Measurements from ENCODE around the gene DDX42. TPM values are rescaled to one million over a fixed set of nuclear protein-coding genes. Genes with fewer than 3 reads are reported as not detected.

Gene DDX42
- total and polyA plus RNA-seq, 3 donors from 2014 or later: 124 to 203 (median 173) TPM

GRCh38 chr17:63758428-63758827 lies 15.5 kb upstream of the DDX42 start:
- WGBS, 2 donors: 77 to 85% methylated on average over 2 of the region's 2 CpGs
- no peak for TF ChIP-seq POLR2A (IDR thresholded peaks at IDR 0.05)
- TF ChIP-seq, protein P1, sequence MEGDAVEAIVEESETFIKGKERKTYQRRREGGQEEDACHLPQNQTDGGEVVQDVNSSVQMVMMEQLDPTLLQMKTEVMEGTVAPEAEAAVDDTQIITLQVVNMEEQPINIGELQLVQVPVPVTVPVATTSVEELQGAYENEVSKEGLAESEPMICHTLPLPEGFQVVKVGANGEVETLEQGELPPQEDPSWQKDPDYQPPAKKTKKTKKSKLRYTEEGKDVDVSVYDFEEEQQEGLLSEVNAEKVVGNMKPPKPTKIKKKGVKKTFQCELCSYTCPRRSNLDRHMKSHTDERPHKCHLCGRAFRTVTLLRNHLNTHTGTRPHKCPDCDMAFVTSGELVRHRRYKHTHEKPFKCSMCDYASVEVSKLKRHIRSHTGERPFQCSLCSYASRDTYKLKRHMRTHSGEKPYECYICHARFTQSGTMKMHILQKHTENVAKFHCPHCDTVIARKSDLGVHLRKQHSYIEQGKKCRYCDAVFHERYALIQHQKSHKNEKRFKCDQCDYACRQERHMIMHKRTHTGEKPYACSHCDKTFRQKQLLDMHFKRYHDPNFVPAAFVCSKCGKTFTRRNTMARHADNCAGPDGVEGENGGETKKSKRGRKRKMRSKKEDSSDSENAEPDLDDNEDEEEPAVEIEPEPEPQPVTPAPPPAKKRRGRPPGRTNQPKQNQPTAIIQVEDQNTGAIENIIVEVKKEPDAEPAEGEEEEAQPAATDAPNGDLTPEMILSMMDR (IDR thresholded peaks at IDR 0.05): no peak
- intact Hi-C loops (cut with DNase I; ENCODE audit: low total_unique reads): no loop called here

GRCh38 chr17:63760771-63761539 lies 13.0 kb upstream of the DDX42 start:
- Histone ChIP-seq H3K4me1 (no peaks in the 10 kb centered on the region), H3K27me3 (no peaks in the 10 kb centered on the region), H3K36me3 (ENCODE audit: low read depth, missing control alignments) (no peaks in the 10 kb centered on the region), H3K27ac (no peak overlapping the region), H3K4me3 (no peak overlapping the region), H3K9me3 (no peaks in the 10 kb centered on the region)
- WGBS, 2 donors: 82 to 84% methylated on average over 10 of the region's 10 CpGs
- no peak for DNase-seq
- no peak for TF ChIP-seq POLR2A (IDR thresholded peaks at IDR 0.05)
- TF ChIP-seq, protein P1 (IDR thresholded peaks at IDR 0.05): no peak
- intact Hi-C loops (cut with DNase I; ENCODE audit: low total_unique reads): no loop called here

More at GRCh38 chr17:63758428-63758827, 15.5 kb upstream of the DDX42 start:
- DNase-seq: no peak
- Histone ChIP-seq H3K9me3 (no peaks in the 10 kb centered on the region), H3K27ac (no peak overlapping the region), H3K27me3 (no peaks in the 10 kb centered on the region), H3K4me1 (no peaks in the 10 kb centered on the region), H3K4me3 (no peak overlapping the region), H3K36me3 (ENCODE audit: low read depth, missing control alignments) (no peaks in the 10 kb centered on the region)

GRCh38 chr17:63762161-63763078 lies 11.6 kb upstream of the DDX42 start:
- H3K27me3 ChIP-seq: no peaks in the 10 kb centered on the region
- H3K4me1 ChIP-seq: no peaks in the 10 kb centered on the region
- intact Hi-C loops (cut with DNase I; ENCODE audit: low total_unique reads): no loop called here
- H3K36me3 ChIP-seq (ENCODE audit: low read depth, missing control alignments): no peaks in the 10 kb centered on the region
- TF ChIP-seq, protein P1 (IDR thresholded peaks at IDR 0.05): no peak
- TF ChIP-seq POLR2A (IDR thresholded peaks at IDR 0.05): no peak
- no peak overlapping the region for H3K4me3 ChIP-seq
- 73 to 80% methylated on average over 5 of the region's 5 CpGs for WGBS, 2 donors
- H3K27ac ChIP-seq: no peak overlapping the region
- H3K9me3 ChIP-seq: no peaks in the 10 kb centered on the region
- DNase-seq: no peak

GRCh38 chr17:63764716-63765115 lies 9.3 kb upstream of the DDX42 start:
- no peak overlapping the region for H3K27ac ChIP-seq
- 71 to 72% methylated on average over 4 of the region's 4 CpGs for WGBS, 2 donors
- no peaks in the 10 kb centered on the region for H3K4me1 ChIP-seq
- H3K27me3 ChIP-seq: no peaks in the 10 kb centered on the region
- intact Hi-C loops (cut with DNase I; ENCODE audit: low total_unique reads): no loop called here
- H3K9me3 ChIP-seq: no peaks in the 10 kb centered on the region
- no peaks in the 10 kb centered on the region for H3K36me3 ChIP-seq (ENCODE audit: low read depth, missing control alignments)
- DNase-seq: no peak
- TF ChIP-seq, protein P1 (IDR thresholded peaks at IDR 0.05): no peak
- TF ChIP-seq POLR2A (IDR thresholded peaks at IDR 0.05): no peak
- H3K4me3 ChIP-seq: no peak overlapping the region

Data from testis (tissue), 3 donors.